OCI-LY1 (cell line): ENCODE results near the gene SDC4.

Experiments
- EZH2 ChIP-seq: fragments of 200-600 bp; sonication (generic), shearing (Covaris generic); IDR thresholded peaks from 2 replicates; pipeline ENCODE4 v1.8.0; 2017; ENCODE audit warnings: borderline replicate concordance, mixed run types, mild to moderate bottlenecking, antibody characterized with exemption, low read length, moderate library complexity, mixed read lengths
- TF ChIP-seq, protein P1 (sequence below): fragments of 200-600 bp; sonication (generic), shearing (Covaris generic); IDR thresholded peaks from 2 replicates; pipeline ENCODE4 v1.5.1; 2017; ENCODE audit warnings: mild to moderate bottlenecking, antibody characterized with exemption, low read length, moderate library complexity, mixed read lengths

DNA sequence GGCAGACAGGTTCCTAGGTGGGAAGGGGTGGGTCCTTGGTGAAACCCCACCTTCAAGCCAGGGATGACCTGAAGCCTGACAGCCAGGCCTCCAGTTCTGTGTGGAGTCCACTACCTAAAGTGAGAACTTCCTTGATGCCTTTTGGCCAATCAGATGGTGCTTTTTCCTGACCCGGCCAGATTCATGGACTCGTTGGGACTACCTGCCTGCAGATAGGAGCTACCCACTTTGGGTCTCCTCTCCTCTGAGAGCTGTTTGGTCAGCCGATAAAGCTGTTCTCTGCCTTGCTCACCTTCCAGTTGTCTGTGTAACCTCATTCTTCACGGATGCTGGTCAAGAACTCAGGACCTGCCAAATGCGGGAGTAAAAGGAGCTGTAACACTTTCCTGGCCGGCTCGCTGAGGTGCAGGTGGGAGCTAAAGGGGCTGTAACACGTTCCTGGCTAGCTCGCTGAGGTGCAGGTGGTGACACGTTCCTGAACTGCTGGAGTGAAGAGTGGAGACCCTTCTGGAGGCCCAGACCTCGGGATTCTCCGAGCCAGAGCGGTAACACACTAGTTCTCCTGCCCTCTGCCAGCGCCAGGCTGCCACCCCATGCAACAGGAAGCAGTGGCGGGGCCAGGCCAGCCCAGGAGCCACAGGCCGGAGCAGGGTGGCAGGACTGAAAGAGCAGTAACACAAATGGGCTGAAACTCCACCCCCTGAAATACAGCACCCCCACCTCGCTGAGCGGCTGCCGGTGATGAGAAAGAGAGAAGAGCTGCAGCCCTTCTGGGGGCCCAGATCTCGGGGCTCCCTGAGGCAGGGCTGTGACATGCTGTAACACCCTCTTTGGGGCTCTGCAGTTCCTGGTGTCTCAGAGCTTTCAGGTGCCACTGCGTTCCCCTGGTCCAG lies 46.2 kb upstream of the SDC4 start:
- TF ChIP-seq, protein P1, sequence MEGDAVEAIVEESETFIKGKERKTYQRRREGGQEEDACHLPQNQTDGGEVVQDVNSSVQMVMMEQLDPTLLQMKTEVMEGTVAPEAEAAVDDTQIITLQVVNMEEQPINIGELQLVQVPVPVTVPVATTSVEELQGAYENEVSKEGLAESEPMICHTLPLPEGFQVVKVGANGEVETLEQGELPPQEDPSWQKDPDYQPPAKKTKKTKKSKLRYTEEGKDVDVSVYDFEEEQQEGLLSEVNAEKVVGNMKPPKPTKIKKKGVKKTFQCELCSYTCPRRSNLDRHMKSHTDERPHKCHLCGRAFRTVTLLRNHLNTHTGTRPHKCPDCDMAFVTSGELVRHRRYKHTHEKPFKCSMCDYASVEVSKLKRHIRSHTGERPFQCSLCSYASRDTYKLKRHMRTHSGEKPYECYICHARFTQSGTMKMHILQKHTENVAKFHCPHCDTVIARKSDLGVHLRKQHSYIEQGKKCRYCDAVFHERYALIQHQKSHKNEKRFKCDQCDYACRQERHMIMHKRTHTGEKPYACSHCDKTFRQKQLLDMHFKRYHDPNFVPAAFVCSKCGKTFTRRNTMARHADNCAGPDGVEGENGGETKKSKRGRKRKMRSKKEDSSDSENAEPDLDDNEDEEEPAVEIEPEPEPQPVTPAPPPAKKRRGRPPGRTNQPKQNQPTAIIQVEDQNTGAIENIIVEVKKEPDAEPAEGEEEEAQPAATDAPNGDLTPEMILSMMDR, result no peak
- TF ChIP-seq EZH2, result no peak
